Ureter (tissue), 1 donor: ENCODE results near the gene COASY. TPM values are rescaled to one million over a fixed set of nuclear protein-coding genes. Genes with fewer than 3 reads are reported as not detected.

Experiments
- DNase-seq: peaks from one replicate; pipeline ENCODE4 v3.0.0-alpha.2; 2020; ENCODE audit warnings: low spot score
- total RNA-seq: library from RNA; stranded (reverse); gene quantifications from one replicate; pipeline ENCODE4 v1.2.4, GENCODE V29; 2023
- donor health status: DM: yes; HTN: yes; CAD: no.

COASY gene
- total RNA-seq, 1 donor from 2014 or later: 77.0 TPM

DNA sequence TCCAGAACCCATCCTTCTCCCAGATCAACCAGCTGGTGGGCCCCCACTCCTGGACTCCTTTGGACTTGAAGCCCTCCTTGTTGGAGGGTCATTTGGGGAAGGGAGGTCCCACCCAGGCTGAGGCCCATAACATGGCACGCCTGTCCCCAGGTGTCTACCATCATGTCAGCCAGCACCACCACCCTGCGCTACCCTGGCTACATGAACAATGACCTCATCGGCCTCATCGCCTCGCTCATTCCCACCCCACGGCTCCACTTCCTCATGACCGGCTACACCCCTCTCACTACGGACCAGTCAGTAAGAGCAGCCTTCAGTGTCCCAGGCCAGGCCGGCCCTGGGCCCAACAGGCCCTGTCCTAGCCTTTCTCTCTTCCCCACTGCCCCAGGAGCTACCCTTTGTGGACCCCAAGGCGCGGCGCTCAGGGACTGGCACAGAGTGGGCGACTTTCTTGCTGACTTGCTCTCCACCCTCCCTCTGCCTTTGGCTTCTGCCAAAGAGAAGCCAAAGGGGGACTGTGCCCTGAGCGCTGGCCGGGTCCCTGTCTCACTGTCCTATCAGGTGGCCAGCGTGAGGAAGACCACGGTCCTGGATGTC lies 51.8 kb downstream of the COASY start:
- no peak for DNase-seq

Other genes with a start within 250 kb of the COASY start
- 295 TPM for gene STAT3, start 173.7 kb upstream of the COASY start, total RNA-seq
- gene CAVIN1, start 138.9 kb upstream of the COASY start, total RNA-seq: 177 TPM
- gene ATP6V0A1, start 103.3 kb upstream of the COASY start, total RNA-seq: 67.1 TPM
- gene NAGLU, start 25.9 kb upstream of the COASY start, total RNA-seq: 33.1 TPM
- 3.6 TPM for gene HSD17B1, start 9.2 kb upstream of the COASY start, total RNA-seq
- 53.8 TPM for gene MLX, start 5.0 kb downstream of the COASY start, total RNA-seq
- 4.3 TPM for gene PSMC3IP, start 15.6 kb downstream of the COASY start, total RNA-seq
- 76.5 TPM for gene RETREG3, start 47.2 kb downstream of the COASY start, total RNA-seq
- 49.7 TPM for gene TUBG1, start 47.5 kb downstream of the COASY start, total RNA-seq
- gene TUBG2, start 97.1 kb downstream of the COASY start, total RNA-seq: 41.0 TPM
- 64.2 TPM for gene PLEKHH3, start 114.8 kb downstream of the COASY start, total RNA-seq
- 1.1 TPM for gene CCR10, start 119.7 kb downstream of the COASY start, total RNA-seq
- gene CNTNAP1, start 120.4 kb downstream of the COASY start, total RNA-seq: 15.3 TPM
- gene EZH1, start 182.9 kb downstream of the COASY start, total RNA-seq: 45.7 TPM
- 41.9 TPM for gene RAMP2, start 199.1 kb downstream of the COASY start, total RNA-seq
- 54.0 TPM for gene VPS25, start 211.3 kb downstream of the COASY start, total RNA-seq
- gene WNK4, start 218.5 kb downstream of the COASY start, total RNA-seq: not detected
- 80.4 TPM for gene COA3, start 236.6 kb downstream of the COASY start, total RNA-seq
- 0.75 TPM for gene CNTD1, start 236.7 kb downstream of the COASY start, total RNA-seq